ENCODE data around the gene EIPR1.

Gene EIPR1

DNA sequence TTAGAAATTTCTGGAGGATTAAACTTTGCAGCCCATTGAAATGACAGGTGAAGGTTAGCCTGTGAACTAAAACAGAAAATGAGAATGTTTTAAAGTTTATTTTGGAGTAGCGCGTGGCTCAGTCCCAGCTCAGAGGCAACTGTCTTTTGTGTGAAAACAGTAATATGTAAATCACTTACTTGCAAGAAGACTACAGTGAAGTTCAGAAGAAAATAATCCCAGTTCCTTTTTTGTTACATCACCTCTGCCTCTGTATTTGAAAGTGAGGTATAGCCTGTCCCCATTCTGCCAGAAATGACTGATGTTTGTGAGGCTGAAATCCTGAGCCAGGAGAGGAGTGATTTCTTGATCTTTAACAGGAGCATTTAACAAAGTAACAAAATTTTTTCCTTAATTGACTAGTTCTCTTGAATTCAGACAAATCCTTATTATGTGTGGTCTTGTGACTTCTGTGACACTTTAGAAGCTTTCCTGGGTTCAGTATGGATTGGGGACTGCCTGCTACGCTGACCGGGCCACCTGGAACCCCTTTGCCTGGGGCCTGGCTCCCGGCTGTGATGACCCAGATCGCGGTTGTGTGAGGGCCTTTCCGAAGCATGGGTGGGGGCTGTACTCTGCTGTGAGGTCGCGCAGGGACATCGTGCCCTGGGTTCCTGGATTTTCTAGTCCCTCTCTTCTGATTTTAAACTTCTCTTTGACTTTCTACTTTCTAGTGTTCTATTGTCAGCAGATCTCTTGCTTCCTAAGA, 26.1 kb upstream of the EIPR1 start:
- DNase-seq (ENCODE audit: low spot score), result no peak
- TF ChIP-seq, protein P1, sequence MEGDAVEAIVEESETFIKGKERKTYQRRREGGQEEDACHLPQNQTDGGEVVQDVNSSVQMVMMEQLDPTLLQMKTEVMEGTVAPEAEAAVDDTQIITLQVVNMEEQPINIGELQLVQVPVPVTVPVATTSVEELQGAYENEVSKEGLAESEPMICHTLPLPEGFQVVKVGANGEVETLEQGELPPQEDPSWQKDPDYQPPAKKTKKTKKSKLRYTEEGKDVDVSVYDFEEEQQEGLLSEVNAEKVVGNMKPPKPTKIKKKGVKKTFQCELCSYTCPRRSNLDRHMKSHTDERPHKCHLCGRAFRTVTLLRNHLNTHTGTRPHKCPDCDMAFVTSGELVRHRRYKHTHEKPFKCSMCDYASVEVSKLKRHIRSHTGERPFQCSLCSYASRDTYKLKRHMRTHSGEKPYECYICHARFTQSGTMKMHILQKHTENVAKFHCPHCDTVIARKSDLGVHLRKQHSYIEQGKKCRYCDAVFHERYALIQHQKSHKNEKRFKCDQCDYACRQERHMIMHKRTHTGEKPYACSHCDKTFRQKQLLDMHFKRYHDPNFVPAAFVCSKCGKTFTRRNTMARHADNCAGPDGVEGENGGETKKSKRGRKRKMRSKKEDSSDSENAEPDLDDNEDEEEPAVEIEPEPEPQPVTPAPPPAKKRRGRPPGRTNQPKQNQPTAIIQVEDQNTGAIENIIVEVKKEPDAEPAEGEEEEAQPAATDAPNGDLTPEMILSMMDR (IDR thresholded peaks at IDR 0.05), result no peak
- H3K4me3 ChIP-seq, result no peak overlapping the region
- no peak overlapping the region for H3K27ac ChIP-seq

DNA sequence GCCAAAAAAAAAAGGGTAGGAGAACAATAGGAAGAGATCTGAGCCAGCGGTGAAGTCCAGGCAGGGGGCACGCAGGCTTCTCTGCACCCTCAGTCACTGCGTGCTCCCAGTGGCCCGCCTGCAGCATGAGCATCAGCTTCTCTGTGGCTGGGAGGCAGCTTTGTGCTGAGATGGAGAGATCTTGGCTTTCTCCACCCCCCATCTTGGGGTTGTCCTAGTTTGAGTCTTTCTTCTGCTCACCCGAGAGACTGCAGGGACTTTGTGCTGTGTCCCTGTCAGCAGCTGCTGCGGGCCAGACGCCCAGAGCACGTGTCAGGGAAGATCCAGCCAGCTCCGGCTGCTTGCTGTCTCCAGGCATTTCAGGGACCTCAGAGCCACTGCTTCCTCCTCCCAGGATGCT, 22.2 kb upstream of the EIPR1 start:
- DNase-seq (ENCODE audit: low spot score), result no peak
- no peak overlapping the region for H3K27ac ChIP-seq
- no peak overlapping the region for H3K4me3 ChIP-seq
- TF ChIP-seq, protein P1 (IDR thresholded peaks at IDR 0.05), result no peak

DNA sequence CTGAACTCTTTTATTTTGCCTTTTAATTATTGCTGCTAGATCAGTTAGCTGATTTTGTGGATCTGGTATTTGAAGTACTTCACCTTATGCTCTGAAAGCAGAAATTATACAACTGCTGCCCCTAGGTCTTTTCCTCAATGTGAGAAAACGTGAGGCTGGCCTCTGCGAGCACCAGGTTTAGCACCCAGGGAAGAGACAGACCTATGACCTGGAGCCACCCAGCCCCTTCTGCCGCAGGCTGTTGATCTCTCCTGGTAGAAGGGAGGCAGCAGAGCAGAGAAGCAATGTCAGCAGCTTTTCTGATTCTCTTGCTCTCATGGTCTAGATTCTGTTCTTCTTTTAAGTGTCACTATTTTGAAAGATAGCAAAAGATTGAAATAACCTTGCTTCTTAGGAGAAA, 21.8 kb upstream of the EIPR1 start:
- H3K27ac ChIP-seq, result no peak overlapping the region
- H3K4me3 ChIP-seq, result no peak overlapping the region
- DNase-seq (ENCODE audit: low spot score), result no peak
- TF ChIP-seq, protein P1 (IDR thresholded peaks at IDR 0.05), result no peak

DNA sequence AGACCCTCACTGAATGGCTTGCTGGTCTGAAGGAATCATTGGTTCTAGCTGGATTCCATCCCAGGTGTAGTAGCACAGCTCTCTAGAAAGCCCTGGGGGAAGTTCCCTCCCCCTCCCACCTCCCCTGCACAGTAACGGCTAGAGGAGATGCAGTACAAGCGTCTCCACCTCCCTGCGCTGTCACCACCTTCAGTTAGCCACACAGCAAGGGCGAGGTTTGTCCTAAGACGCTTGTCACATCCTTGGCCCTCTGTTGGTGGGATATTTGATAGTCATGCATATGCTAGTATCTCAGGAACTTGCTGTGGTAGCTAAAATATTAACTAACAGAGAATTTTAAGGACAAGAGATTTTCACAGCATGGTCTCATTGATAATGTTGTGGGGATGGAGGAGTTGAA, 21.2 kb upstream of the EIPR1 start:
- H3K4me3 ChIP-seq, result no peak overlapping the region
- no peak for DNase-seq (ENCODE audit: low spot score)
- TF ChIP-seq, protein P1 (IDR thresholded peaks at IDR 0.05), result no peak
- no peak overlapping the region for H3K27ac ChIP-seq

DNA sequence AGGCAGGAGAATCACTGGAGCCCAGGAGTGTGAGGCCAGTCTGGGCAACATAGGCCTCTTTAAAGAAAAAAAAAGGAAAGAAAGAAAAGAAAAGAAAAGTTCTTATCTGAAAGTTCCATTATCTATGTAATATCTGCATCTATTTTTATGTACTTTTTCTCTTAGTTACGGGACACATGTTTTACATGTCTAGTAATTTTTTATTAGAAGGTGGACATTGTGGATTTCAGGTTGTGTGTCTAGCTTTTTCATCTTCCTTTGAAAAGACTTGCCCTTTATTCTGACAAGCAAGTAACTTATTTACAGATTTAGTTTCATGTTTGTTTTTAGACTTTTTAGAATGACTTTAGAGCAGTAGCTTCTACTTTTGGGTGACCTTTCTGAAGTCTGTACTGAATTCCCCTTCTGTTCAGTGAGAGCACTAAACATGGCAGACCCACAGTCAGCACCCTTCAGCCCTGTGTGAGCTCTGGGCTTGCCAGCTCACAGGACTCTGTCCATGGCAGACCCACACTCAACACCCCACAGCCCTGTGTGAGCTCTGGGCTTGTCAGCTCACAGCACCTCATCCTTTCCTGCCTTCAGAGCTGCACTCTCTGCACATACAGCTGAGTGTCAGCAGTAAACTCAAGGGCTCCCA, 19.4 kb upstream of the EIPR1 start:
- DNase-seq (ENCODE audit: low spot score), result no peak
- Histone ChIP-seq H3K4me3 (no peak overlapping the region), H3K27ac (no peak overlapping the region)
- TF ChIP-seq, protein P1 (IDR thresholded peaks at IDR 0.05), result no peak

DNA sequence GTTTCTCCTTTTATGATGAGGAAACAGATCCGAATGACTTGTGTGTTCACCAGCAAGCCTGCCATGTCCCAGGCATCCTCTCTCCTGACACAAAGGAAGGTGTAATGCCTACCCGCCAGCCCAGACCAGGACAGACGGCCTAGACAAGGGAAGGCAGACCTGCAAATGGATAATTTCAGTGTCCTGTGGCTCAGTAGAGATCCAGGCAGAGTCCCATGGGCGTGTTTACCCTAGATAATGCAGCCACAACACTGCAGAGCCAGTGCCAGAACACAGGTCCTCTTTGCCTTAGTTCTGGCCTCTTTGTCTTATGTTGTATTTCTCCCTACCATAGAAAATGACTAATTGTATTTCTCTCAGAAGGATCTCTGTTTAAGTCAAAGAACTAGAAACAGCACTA, 14.6 kb upstream of the EIPR1 start:
- DNase-seq (ENCODE audit: low spot score), result no peak
- TF ChIP-seq, protein P1 (IDR thresholded peaks at IDR 0.05), result no peak
- Histone ChIP-seq H3K27ac (no peak overlapping the region), H3K4me3 (no peak overlapping the region)

DNA sequence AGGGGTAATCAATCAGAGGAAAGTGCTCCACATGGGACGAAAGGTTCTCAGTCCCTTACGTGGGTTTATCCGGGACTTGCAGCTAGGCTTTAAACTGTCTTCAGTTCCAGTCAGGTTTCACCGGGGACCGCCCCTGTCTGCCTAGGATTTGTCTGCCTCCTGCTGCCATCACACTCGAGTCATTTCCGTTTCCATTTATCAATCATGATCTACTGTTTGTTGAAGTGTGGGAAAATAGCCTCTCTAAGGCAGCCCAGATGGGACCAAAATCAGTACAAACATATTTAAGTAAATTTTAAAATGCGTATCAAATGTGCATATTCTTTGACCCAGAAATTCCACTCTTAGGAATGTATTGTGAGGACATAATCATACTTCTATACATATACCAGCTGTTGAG, 12.4 kb upstream of the EIPR1 start:
- no peak for DNase-seq (ENCODE audit: low spot score)
- TF ChIP-seq, protein P1 (IDR thresholded peaks at IDR 0.05), result no peak
- no peak overlapping the region for H3K4me3 ChIP-seq
- H3K27ac ChIP-seq, result no peak overlapping the region
